Esophagus squamous epithelium (tissue), 4 donors: ENCODE data around the gene ANKRD36B.
"Not testable (repeated sequence)": the region's sequence is repeated elsewhere in the genome, so short reads cannot be mapped to it uniquely, and the experiment has no call there.

Experiments
- POLR2A ChIP-seq, 4 donors: fragments of 450-650 bp; IDR thresholded peaks; one replicate each; pipeline ENCODE4 v1.6.1; 2017; ENCODE audit warnings: antibody characterized with exemption in 4 of 4, mild to moderate bottlenecking in 4 of 4, moderate library complexity in 3 of 4
- TF ChIP-seq, protein P1 (sequence below), 6 experiments: fragments of 450-650 bp in 4 of 6; fragments of 200-600 bp in 2 of 6; sonication (generic) in 2 of 6; IDR thresholded peaks; one replicate each; pipeline ENCODE4 v1.5.1; 2016 to 2019; ENCODE audit warnings: antibody characterized with exemption in 6 of 6, mild to moderate bottlenecking in 4 of 6, moderate library complexity in 4 of 6

DNA sequence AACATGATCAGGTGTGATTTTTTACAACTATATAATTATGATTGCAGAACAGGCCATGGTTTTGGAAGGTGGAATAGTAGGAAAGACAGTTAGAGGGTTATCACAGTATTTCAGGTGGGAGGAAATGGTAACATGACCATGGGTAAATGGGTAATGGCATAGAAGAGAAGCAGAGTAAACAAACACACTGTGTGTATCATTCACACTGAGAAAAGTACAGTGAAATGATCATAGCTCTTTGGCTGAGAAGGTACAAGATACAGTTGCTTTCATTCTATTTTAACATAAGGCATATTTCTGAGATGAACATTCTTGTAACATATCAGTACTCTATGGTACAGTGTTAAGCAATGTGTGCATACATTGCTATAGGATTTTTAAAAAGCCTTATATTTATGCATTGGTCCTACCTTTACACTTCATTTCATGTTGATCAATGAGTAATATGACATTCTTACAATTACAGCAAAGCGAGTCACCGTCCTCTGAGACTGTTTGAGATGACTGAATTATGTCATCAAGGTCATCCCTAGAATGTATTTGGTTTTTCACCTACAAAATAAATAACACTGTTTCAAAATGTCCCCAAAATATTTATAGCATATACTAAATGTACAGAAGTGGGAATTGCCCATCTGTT, 66.6 kb downstream of the ANKRD36B start:
- TF ChIP-seq, protein P1, sequence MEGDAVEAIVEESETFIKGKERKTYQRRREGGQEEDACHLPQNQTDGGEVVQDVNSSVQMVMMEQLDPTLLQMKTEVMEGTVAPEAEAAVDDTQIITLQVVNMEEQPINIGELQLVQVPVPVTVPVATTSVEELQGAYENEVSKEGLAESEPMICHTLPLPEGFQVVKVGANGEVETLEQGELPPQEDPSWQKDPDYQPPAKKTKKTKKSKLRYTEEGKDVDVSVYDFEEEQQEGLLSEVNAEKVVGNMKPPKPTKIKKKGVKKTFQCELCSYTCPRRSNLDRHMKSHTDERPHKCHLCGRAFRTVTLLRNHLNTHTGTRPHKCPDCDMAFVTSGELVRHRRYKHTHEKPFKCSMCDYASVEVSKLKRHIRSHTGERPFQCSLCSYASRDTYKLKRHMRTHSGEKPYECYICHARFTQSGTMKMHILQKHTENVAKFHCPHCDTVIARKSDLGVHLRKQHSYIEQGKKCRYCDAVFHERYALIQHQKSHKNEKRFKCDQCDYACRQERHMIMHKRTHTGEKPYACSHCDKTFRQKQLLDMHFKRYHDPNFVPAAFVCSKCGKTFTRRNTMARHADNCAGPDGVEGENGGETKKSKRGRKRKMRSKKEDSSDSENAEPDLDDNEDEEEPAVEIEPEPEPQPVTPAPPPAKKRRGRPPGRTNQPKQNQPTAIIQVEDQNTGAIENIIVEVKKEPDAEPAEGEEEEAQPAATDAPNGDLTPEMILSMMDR (IDR thresholded peaks at IDR 0.05), result not testable (repeated sequence)
- not testable (repeated sequence) for TF ChIP-seq POLR2A (IDR thresholded peaks at IDR 0.05)
